Measurements from ENCODE around the gene CUL3. TPM values are rescaled to one million over a fixed set of nuclear protein-coding genes. Genes with fewer than 3 reads are reported as not detected.

CUL3 gene
- total RNA-seq, 1 experiment from 2014 or later: 114 TPM

- no peak for DNase-seq (ENCODE audit: low spot score)
Measured at GRCh38 chr2:224472827-224473226, 112.3 kb downstream of the CUL3 start.

DNA sequence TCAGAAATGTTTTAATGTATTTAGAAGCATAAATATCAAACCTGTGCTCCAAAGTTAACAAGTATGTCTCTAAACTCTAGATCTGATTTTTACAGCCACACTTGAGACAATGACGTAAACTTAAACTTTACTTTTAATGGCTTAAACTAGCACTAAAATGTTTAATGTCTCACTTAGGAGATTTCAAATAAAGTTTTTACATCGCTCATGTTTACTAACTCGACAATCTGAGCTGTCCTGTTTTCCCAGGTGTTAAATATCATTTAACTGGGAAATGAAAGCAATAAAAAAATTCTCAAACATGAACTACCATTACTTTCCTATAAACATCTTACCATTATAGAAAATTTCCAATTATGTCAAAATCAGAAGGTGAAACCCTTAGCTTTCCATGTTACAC is 113.0 kb downstream of the CUL3 start:
- DNase-seq (ENCODE audit: low spot score): no peak

GRCh38 chr2:224469374-224469964 is 115.7 kb downstream of the CUL3 start:
- no peak for DNase-seq (ENCODE audit: low spot score)

DNA sequence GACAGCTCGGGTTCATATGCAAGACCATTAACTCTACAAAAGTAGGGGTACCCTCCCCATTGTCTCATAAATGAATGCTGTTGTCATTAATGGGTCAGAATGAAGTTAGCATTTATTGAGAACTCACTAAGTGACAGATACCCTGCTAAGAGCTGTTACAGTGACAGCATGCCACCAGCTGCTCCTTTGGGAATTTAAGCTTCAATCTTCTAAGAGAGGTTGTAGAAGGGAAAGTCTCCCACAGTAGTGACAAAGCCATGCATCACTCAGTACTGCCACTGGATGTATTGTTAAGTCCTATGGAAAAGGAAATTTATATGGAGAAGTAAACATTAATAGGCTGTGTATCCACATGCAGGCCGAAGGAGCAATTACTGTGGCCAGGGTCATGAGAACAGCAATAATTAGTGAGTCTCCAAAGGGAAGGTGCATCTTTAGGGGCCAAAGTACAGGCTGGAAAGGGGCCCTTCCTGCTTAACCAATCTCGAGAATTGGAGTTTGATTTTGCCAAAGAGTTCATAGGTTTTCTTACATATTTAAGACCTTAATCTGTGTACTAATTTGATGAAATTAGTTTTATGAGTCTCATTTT is 118.8 kb downstream of the CUL3 start:
- no peak for DNase-seq (ENCODE audit: low spot score)

- DNase-seq (ENCODE audit: low spot score): no peak
Measured at GRCh38 chr2:224461391-224461790, 123.8 kb downstream of the CUL3 start.

DNA sequence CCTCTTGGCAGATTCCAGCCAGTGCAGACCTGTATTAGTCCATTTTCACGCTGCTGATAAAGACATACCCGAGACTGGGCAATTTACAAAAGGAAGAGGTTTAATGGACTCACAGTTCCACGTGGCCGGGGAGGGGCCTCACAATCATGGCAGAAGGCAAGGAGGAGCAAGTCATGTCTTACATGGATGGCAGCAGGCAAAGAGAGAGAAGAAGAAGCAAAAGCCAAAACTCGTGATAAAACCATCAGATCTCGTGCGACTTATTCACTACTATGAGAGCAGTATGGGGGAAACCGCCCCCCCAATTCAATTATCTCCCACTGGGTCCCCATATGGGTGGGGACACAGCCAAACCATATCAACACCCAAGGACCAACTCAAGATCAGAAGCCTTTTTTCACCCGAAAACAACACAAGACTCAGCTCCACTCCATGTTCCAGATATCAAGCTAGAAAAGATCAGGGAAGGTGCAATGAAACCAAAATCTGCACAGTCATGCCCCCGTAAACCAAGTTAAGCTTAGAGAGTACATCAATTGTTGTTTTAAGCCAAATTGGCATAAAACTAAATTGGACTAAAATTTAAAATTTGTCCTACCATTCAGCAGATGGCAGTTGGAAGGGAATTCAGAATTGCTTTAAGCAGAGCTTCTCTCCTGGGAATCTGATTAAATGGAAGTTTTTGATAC is 127.6 kb downstream of the CUL3 start:
- no peak for DNase-seq (ENCODE audit: low spot score)

DNA sequence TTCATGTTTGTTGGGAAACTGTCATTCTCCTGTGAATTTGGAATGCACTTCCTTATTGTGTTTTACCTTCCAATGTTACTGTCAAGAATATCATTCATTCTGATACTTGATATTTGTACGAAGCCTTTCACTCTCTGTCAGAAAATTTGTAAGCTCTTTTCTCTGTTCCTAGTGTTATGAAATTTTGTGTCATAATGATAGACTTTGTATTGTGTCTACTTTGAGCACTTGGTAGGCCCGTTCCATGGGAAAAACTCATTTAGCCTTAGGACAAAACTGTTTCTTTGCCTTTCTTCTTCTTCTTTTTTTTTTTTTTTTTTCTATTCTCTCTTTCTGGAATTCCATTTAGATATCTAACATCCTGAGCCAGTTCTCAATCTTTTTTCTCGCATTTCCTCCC is 131.3 kb downstream of the CUL3 start:
- DNase-seq (ENCODE audit: low spot score): no peak

- no peak for DNase-seq (ENCODE audit: low spot score)
Measured at GRCh38 chr2:224449212-224450147, 135.7 kb downstream of the CUL3 start.

DNA sequence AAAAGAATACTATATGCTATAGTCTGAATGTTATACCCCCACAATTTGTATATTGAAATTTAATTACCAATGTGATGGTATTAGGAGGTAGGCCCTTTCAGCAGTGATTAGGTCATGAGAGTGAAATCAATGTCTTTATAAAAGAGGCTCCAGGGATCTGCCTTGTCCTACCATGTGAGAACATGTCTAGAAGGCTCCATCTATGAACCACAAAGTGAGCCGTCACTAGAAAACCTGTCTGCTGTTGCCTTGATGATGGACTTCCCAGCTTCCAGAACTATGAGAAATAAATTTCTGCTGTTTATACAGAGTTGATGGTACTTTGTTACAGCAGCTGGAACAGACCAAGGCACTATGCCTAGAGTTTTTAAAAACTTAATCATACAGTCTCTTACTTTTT is 136.9 kb downstream of the CUL3 start:
- no peak for DNase-seq (ENCODE audit: low spot score)

- no peak for DNase-seq (ENCODE audit: low spot score)
Measured at GRCh38 chr2:224444783-224445182, 140.4 kb downstream of the CUL3 start.

- DNase-seq (ENCODE audit: low spot score): no peak
Measured at GRCh38 chr2:224444021-224444420, 141.1 kb downstream of the CUL3 start.

- no peak for DNase-seq (ENCODE audit: low spot score)
Measured at GRCh38 chr2:224442071-224442967, 142.8 kb downstream of the CUL3 start.

DNA sequence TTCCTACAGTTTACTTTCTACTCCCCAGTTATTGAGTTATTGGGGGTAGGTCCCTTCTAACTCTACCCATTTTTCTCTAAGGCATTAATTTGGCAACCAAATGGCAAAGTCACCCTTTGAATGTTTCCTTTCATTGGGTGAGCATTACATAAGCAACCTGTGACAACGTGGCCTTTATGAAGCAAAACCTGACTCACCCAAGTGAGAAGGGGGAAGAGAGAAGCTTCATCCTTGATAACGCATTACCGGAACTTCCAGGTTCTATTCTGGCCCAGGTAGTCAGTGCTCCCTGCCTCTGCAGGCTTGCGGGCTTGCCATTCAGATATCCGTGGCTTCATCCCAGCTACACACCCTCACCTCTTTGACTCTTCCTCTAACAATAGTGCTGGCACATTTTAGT is 144.2 kb downstream of the CUL3 start:
- no peak for DNase-seq (ENCODE audit: low spot score)

GRCh38 chr2:224438726-224439125 is 146.4 kb downstream of the CUL3 start:
- no peak for DNase-seq (ENCODE audit: low spot score)

DNA sequence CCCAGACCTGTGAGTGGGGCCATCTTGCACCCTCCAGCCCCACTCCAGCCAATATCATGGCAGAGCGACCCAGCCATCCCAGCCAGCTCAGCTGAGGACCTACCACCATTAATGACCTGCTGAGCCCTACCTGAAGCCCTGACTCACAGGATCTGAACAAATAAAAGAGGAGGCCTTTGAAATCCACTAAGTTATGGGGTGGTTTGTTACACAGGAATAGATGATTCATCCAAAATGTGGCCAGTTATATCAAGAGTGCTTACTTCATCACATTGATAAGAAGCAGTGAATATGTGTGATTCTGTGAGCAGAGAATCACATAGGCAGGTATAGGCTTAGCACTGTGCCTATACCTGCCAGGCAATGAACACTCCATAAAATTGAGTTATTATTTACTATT is 148.5 kb downstream of the CUL3 start:
- DNase-seq (ENCODE audit: low spot score): peak; percentile 45

GRCh38 chr2:224434618-224435017 is 150.5 kb downstream of the CUL3 start:
- no peak for DNase-seq (ENCODE audit: low spot score)

DNA sequence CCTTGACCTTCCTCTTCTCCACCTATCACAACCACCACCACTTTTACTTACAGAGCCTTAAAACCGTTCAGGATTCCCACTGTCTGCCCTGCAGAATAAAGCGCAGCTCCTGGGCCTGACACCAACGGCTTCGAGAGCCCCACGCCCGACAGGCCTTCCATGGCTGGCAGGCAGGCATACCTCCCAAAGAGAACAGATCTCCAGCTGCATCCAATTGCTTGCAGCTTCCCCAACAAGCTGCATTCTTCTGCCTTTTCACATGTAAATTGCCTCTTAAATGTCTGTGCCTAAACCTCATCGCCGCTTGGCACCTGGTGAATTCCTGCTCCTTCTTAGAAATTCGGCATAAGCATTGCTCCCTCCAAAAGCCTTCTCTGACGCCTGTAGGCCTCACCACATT is 151.7 kb downstream of the CUL3 start:
- no peak for DNase-seq (ENCODE audit: low spot score)

DNA sequence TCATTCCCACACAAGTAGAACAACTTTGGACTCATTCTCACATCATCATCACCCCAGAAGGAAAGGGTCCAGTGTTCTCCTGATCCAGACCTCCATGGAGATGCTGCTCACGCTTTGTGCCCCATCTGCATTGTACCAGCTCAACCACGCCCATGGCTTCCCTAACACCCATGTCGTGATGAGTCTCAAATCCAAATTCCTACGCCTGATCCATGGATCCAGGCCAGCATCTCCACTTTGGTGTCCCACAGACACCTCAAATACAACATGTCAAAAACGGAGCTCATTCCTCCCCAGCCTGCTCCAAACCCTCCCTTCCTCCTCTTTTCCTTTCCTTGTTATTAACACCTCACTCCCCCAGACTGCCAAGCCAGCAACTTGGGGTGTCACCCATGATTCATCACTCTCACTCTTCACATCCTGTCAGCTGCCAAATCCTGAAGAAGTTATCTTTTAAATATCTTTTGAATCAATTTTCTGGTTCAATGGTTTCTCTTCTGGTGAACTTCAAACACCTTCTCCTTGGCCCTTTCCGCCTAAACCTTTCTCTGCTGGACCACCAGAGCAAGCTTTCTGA is 153.1 kb downstream of the CUL3 start:
- no peak for DNase-seq (ENCODE audit: low spot score)

GRCh38 chr2:224429441-224429810 is 155.7 kb downstream of the CUL3 start:
- DNase-seq (ENCODE audit: low spot score): no peak

- no peak for DNase-seq (ENCODE audit: low spot score)
Measured at GRCh38 chr2:224428787-224429440, 156.2 kb downstream of the CUL3 start.
